Anterior cingulate cortex (tissue), 58 donors: ENCODE measurements around the gene OR2L2.
"Not testable (repeated sequence)": the region's sequence is repeated elsewhere in the genome, so short reads cannot be mapped to it uniquely, and the experiment has no call there.

Source experiments
- DNase-seq, 58 donors: peaks; one replicate each; lab custom pipeline; 2025; lab: John Stamatoyannopoulos, UW

Gene OR2L2

GRCh38 chr1:248029770-248030169 lies at the start of gene OR2L2:
Gene OR2L2 (plus strand): TSS chr1:248030070. CDS start chr1:248038268, 8,198 bp downstream.
- no peak for DNase-seq

- no peak for DNase-seq
These were observed 36.9 kb upstream of the OR2L2 start for GRCh38 chr1:247992986-247993385.

- no peak for DNase-seq
These were observed 31.1 kb upstream of the OR2L2 start for GRCh38 chr1:247998811-247999210.

GRCh38 chr1:248000169-248000568 lies 29.7 kb upstream of the OR2L2 start:
- DNase-seq: no peak

GRCh38 chr1:248007778-248008177 lies 22.1 kb upstream of the OR2L2 start:
- DNase-seq: no peak

GRCh38 chr1:248009681-248010080 lies 20.2 kb upstream of the OR2L2 start:
- DNase-seq: no peak

GRCh38 chr1:248013229-248013710 lies 16.6 kb upstream of the OR2L2 start, which contains the start of gene OR2L5:
Gene OR2L5 (plus strand): TSS chr1:248013660. CDS start chr1:248021948, 8,288 bp downstream.
- no peak for DNase-seq

GRCh38 chr1:248015803-248016202 lies 14.1 kb upstream of the OR2L2 start:
- DNase-seq: no peak

- DNase-seq: no peak
These were observed 15.3 kb downstream of the OR2L2 start for GRCh38 chr1:248045209-248045608.

- DNase-seq: no peak
These were observed 16.7 kb downstream of the OR2L2 start, which contains the start of gene OR2L3 for GRCh38 chr1:248046536-248046935. Gene OR2L3 (plus strand): TSS chr1:248046836. CDS start chr1:248060682, 13,846 bp downstream.

- DNase-seq: no peak
These were observed 17.1 kb downstream of the OR2L2 start for GRCh38 chr1:248047008-248047407.

GRCh38 chr1:248054671-248055070 lies 24.8 kb downstream of the OR2L2 start:
- no peak for DNase-seq

GRCh38 chr1:248055261-248055660 lies 25.4 kb downstream of the OR2L2 start:
- DNase-seq: no peak

GRCh38 chr1:248065071-248065470 lies 35.2 kb downstream of the OR2L2 start:
- DNase-seq: no peak

GRCh38 chr1:248065604-248066003 lies 35.7 kb downstream of the OR2L2 start:
- no peak for DNase-seq

- DNase-seq: not testable (repeated sequence)
These were observed 54.0 kb downstream of the OR2L2 start for GRCh38 chr1:248083864-248084263.
